GM19240 (cell line): Measurements from ENCODE around the gene STYX.
"Not testable (repeated sequence)": the region's sequence is repeated elsewhere in the genome, so short reads cannot be mapped to it uniquely, and the experiment has no call there.

ENCODE experiments used
- DNase-seq: peaks from one replicate; pipeline ENCODE4 v3.0.0; 2011; ENCODE audit warnings: low spot score; ENCODE audit not compliant: insufficient read length

The STYX gene

GRCh38 chr14:52724360-52724644 is 5.7 kb upstream of the STYX start:
- no peak for DNase-seq

GRCh38 chr14:52727509-52727908 is 2.5 kb upstream of the STYX start:
- DNase-seq, result not testable (repeated sequence)

- DNase-seq, result not testable (repeated sequence)
Observed at GRCh38 chr14:52729035-52729434, 931 bp upstream of the STYX start.

- no peak for DNase-seq
Observed at GRCh38 chr14:52729585-52729924, 411 bp upstream of the STYX start.

- DNase-seq, result no peak
Observed at GRCh38 chr14:52730709-52731111, 744 bp downstream of the STYX start.

- DNase-seq, result no peak
Observed at GRCh38 chr14:52733824-52734223, 3.9 kb downstream of the STYX start.

- DNase-seq, result no peak
Observed at GRCh38 chr14:52735921-52736489, 6.0 kb downstream of the STYX start.

- no peak for DNase-seq
Observed at GRCh38 chr14:52738409-52738808, 8.4 kb downstream of the STYX start.

GRCh38 chr14:52740751-52741150 is 10.8 kb downstream of the STYX start:
- DNase-seq, result no peak

GRCh38 chr14:52741865-52742264 is 11.9 kb downstream of the STYX start:
- DNase-seq, result no peak

- DNase-seq, result no peak
Observed at GRCh38 chr14:52748647-52749292, 18.8 kb downstream of the STYX start.

- DNase-seq, result no peak
Observed at GRCh38 chr14:52755607-52756316, 25.8 kb downstream of the STYX start.

- no peak for DNase-seq
Observed at GRCh38 chr14:52759145-52759544, 29.2 kb downstream of the STYX start.

GRCh38 chr14:52762923-52763322 is 33.0 kb downstream of the STYX start:
- not testable (repeated sequence) for DNase-seq

- DNase-seq, result no peak
Observed at GRCh38 chr14:52767058-52767833, 37.3 kb downstream of the STYX start.

- DNase-seq, result no peak
Observed at GRCh38 chr14:52769887-52770286, 39.9 kb downstream of the STYX start.

- DNase-seq, result no peak
Observed at GRCh38 chr14:52776816-52777215, 46.9 kb downstream of the STYX start.

- DNase-seq, result no peak
Observed at GRCh38 chr14:52778702-52779101, 48.7 kb downstream of the STYX start.

- DNase-seq, result no peak
Observed at GRCh38 chr14:52780893-52781292, 50.9 kb downstream of the STYX start.

GRCh38 chr14:52781629-52782028 is 51.7 kb downstream of the STYX start:
- no peak for DNase-seq

- no peak for DNase-seq
Observed at GRCh38 chr14:52783206-52783605, 53.2 kb downstream of the STYX start.

- no peak for DNase-seq
Observed at GRCh38 chr14:52786887-52787286, 56.9 kb downstream of the STYX start.
